ENCODE data around the gene CABCOCO1.

DNA sequence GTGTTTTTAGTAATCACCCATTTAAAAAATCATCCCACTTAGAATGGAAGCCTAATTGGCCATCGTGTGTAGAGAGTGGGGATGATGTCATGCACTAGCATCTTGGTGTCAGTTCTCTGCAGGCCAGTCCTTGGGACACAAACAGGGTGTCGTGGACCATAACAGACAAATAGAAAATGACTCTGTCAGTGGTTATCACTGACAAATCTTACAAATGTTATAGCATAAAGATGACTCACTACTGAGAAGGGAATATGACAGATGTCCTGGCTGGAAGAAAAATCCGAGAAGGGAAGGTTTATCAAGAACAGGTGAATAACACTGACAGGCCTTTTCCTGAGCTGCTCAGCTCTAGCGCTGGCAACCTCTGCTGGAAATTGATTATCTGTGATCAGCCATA, 10.6 kb downstream of the CABCOCO1 start:
- TF ChIP-seq, protein P1, sequence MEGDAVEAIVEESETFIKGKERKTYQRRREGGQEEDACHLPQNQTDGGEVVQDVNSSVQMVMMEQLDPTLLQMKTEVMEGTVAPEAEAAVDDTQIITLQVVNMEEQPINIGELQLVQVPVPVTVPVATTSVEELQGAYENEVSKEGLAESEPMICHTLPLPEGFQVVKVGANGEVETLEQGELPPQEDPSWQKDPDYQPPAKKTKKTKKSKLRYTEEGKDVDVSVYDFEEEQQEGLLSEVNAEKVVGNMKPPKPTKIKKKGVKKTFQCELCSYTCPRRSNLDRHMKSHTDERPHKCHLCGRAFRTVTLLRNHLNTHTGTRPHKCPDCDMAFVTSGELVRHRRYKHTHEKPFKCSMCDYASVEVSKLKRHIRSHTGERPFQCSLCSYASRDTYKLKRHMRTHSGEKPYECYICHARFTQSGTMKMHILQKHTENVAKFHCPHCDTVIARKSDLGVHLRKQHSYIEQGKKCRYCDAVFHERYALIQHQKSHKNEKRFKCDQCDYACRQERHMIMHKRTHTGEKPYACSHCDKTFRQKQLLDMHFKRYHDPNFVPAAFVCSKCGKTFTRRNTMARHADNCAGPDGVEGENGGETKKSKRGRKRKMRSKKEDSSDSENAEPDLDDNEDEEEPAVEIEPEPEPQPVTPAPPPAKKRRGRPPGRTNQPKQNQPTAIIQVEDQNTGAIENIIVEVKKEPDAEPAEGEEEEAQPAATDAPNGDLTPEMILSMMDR (IDR thresholded peaks at IDR 0.05), result no peak
- TF ChIP-seq POLR2A (IDR thresholded peaks at IDR 0.05), result no peak

Data from body of pancreas (tissue), 4 donors.